Testis (tissue), 3 donors: Measurements from ENCODE around the gene TNFSF11. TPM values are rescaled to one million over a fixed set of nuclear protein-coding genes. Genes with fewer than 3 reads are reported as not detected.

ENCODE experiments used
- DNase-seq: peaks from one replicate; pipeline ENCODE4 v3.0.0-alpha.2; 2019
- H3K27ac ChIP-seq, 2 donors: fragments of 200-600 bp; sonication (generic); one replicate each; pipeline ENCODE4 v1.5.1; 2019
- H3K27me3 ChIP-seq: fragments of 200-600 bp; sonication (generic); one replicate; pipeline ENCODE4 v1.5.1; 2019
- H3K36me3 ChIP-seq: fragments of 200-600 bp; sonication (generic); one replicate; pipeline ENCODE4 v1.5.1; 2017; ENCODE audit warnings: low read depth; ENCODE audit errors: missing control alignments
- H3K4me1 ChIP-seq: fragments of 200-600 bp; sonication (generic); one replicate; pipeline ENCODE4 v1.5.1; 2019
- H3K4me3 ChIP-seq, 2 donors: fragments of 200-600 bp; sonication (generic); one replicate each; pipeline ENCODE4 v1.5.1; 2017 to 2019
- H3K9me3 ChIP-seq: fragments of 200-600 bp; sonication (generic); one replicate; pipeline ENCODE4 v1.5.1; 2017
- CTCF ChIP-seq, 3 experiments: fragments of 450-650 bp in 2 of 3; fragments of 200-600 bp in 1 of 3; sonication (generic) in 1 of 3; IDR thresholded peaks; one replicate each; pipeline ENCODE4 v1.5.1; 2016 to 2019; ENCODE audit warnings: antibody characterized with exemption in 3 of 3, mild to moderate bottlenecking in 2 of 3, moderate library complexity in 1 of 3
- POLR2A ChIP-seq: fragments of 450-650 bp; IDR thresholded peaks from one replicate; pipeline ENCODE4 v1.6.1; 2017; ENCODE audit warnings: antibody characterized with exemption, mild to moderate bottlenecking, moderate library complexity
- WGBS, 2 donors: methylation state at CpG; one replicate each; pipeline ENCODE4 v1.1.5; 2018; 5-methylcytosine and 5-hydroxymethylcytosine counted together
- intact Hi-C: fragments of 100-400 bp; cut with DNase I; formaldehyde crosslinking; loops from one replicate; pipeline ENCODE4 v1.15.1; 2023; ENCODE audit warnings: low total_unique reads
- polyA plus RNA-seq: library from polyadenylated mRNA; stranded (reverse); fragments of 350-450 nt; fragmentation: Illumina TruSeq; extraction: RNeasy Lipid Tissue Mini Kit (QIAGEN cat#74804); gene quantifications from one replicate; pipeline ENCODE4 v1.2.3, GENCODE V29; 2014; ENCODE audit warnings: low read depth, low replicate concordance; ENCODE audit not compliant: insufficient read depth
- total RNA-seq, 2 donors: library from RNA; depleted of rRNA; stranded (reverse); fragments of >200 nt; gene quantifications; one replicate each; pipeline ENCODE4 v1.2.3, GENCODE V29; 2016

Gene TNFSF11
- total and polyA plus RNA-seq, 3 donors from 2014 or later, result 0.93 to 2.0 (median 1.8) TPM

- Histone ChIP-seq H3K4me1 (no peaks in the 10 kb centered on the region), H3K27me3 (no peaks in the 10 kb centered on the region), H3K27ac (no peak overlapping the region), H3K9me3 (no peaks in the 10 kb centered on the region), H3K36me3 (no peaks in the 10 kb centered on the region), H3K4me3 (no peak overlapping the region)
- TF ChIP-seq CTCF (IDR thresholded peaks at IDR 0.05) (no peak), POLR2A (no peak)
- no peak for DNase-seq
- WGBS, 2 donors, result 46 to 60% methylated on average over 10 of the region's 10 CpGs
- intact Hi-C loops, result no loop called here
These were observed 25.0 kb upstream of the TNFSF11 start for GRCh38 chr13:42548731-42549551.

GRCh38 chr13:42549552-42549936 lies 24.4 kb upstream of the TNFSF11 start:
- DNase-seq, result no peak
- 47 to 57% methylated on average over 2 to 4 of the region's 4 CpGs for WGBS, 2 donors
- TF ChIP-seq POLR2A, result no peak
- no peak for TF ChIP-seq CTCF (IDR thresholded peaks at IDR 0.05)
- no peak overlapping the region for H3K4me3 ChIP-seq
- H3K27me3 ChIP-seq, result no peaks in the 10 kb centered on the region
- no peaks in the 10 kb centered on the region for H3K9me3 ChIP-seq
- no peak overlapping the region for H3K27ac ChIP-seq
- intact Hi-C loops, result no loop called here
- H3K36me3 ChIP-seq, result no peaks in the 10 kb centered on the region
- H3K4me1 ChIP-seq, result no peaks in the 10 kb centered on the region

- Histone ChIP-seq H3K27me3 (no peaks in the 10 kb centered on the region), H3K36me3 (no peaks in the 10 kb centered on the region), H3K4me3 (no peak overlapping the region), H3K27ac (no peak overlapping the region), H3K4me1 (no peaks in the 10 kb centered on the region), H3K9me3 (no peaks in the 10 kb centered on the region)
- no peak for TF ChIP-seq CTCF (IDR thresholded peaks at IDR 0.05)
- TF ChIP-seq POLR2A, result no peak
- DNase-seq, result no peak
- 89 to 96% methylated on average over 2 of the region's 2 CpGs for WGBS, 2 donors
- intact Hi-C loops, result no loop called here
These were observed 22.3 kb upstream of the TNFSF11 start for GRCh38 chr13:42551611-42552010.

GRCh38 chr13:42553098-42554046 lies 20.6 kb upstream of the TNFSF11 start:
- H3K27ac ChIP-seq, result no peak overlapping the region

More at GRCh38 chr13:42553098-42554046, 20.6 kb upstream of the TNFSF11 start:
- no peak for DNase-seq
- Histone ChIP-seq H3K36me3 (no peaks in the 10 kb centered on the region), H3K9me3 (no peaks in the 10 kb centered on the region), H3K4me1 (no peaks in the 10 kb centered on the region), H3K4me3 (no peak overlapping the region), H3K27me3 (no peaks in the 10 kb centered on the region)
- no peak for TF ChIP-seq POLR2A
- TF ChIP-seq CTCF (IDR thresholded peaks at IDR 0.05), result no peak
- WGBS, 2 donors, result 69 to 72% methylated on average over 3 of the region's 3 CpGs
- intact Hi-C loops, result no loop called here
